Activated CD4-positive, alpha-beta T cell treated with anti-CD3 and anti-CD28 coated beads, Interleukin-2, amount 50 U/mL, for 24 hours (primary cell): ENCODE results near the gene DPY19L2.
"Not testable (repeated sequence)": the region's sequence is repeated elsewhere in the genome, so short reads cannot be mapped to it uniquely, and the experiment has no call there.

ENCODE experiments used
- DNase-seq, 2 donors: peaks; one replicate each; pipeline ENCODE4 v3.0.0-alpha.2; 2020; ENCODE audit warnings: low read depth in 1 of 2, low spot score in 1 of 2

The DPY19L2 gene

DNA sequence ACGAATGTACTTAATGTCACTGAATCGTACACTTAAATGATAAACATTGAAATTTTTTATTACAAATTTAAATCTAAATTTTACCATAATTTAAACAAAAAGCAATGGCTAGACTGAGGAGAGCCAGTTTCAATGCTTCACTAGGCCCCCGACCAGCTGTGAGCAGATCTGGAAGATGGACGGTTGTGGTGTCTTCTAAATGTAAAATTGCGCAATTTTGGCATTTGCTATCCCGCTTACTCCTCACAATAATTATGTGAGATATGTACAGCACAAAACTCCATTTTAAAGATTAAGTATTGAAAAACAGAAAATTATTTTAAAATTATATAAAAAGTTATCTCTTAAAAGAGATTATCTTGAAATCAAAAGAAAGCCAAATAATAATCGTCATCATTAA lies 5.3 kb downstream of the DPY19L2 start:
- not testable (repeated sequence) for DNase-seq

DNA sequence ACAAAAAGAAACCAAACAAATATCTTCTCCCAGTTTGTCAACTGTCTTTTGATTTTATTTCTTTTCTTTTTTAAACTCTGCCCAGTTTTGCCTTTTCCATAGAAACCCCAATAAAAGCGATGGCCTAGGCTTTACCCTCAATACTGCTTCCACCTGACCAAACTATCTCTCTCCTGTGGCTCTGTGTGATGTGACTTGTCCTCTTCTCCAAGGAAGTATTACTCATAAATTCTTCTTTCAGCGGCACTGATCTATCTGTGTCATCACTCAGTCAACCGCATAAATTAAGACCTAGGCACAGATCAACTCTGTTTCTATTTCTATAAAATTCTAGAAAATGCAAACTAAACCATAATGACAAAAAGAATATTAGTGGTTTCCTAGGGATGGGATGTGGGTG lies 9.8 kb downstream of the DPY19L2 start:
- DNase-seq = not testable (repeated sequence)

DNA sequence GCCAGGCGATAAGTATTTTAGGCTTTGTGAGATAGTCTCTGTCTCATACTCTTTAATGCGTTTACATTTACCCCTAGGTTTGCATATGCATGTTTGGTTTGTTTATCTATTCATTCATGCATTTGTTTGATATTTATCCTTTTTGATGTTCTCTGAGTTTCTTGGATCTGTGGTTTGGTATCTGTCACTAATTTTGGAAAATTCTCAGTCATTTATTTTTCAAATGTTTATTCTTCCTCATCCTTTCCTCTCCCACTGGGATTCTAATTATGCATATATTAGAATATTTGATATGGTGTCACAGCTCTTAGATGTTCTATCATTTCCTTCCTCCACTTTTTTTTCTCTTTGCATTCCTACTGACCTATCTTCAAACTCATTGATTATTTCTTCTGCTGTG lies 11.9 kb downstream of the DPY19L2 start:
- not testable (repeated sequence) for DNase-seq

DNA sequence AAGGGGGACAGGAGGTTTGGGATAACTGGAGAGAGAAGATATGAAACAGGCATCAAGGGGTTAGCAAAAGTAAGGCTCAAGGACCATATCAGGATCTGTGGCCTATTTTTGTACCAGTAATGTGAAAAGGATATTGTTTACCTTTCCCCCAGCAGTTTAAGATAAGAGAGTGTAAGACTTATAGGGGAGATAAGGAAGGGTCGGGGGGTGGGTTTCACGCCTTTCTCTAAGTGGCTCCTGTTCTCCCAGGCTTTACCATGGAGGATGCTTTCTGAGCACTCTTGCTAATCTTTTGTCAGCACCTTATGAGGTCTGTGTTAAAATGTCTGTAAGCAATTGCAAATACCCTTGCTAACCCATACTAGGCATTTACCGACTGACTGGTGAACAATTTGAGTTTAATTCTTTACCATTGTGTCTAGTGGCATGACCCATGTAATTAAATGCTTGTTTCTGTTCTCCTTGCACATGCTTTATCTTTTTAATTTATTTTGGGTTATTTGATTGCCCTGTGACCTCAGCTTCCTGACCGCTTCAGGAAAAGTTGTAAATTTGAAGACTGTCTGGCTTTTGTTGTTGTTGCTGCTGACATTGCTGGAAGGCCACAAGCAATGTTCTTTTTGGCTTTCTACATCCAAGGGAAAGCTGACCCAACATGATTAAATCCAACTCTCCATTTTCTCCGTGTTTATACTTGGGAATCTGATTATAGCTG lies 12.6 kb downstream of the DPY19L2 start:
- not testable (repeated sequence) for DNase-seq

DNA sequence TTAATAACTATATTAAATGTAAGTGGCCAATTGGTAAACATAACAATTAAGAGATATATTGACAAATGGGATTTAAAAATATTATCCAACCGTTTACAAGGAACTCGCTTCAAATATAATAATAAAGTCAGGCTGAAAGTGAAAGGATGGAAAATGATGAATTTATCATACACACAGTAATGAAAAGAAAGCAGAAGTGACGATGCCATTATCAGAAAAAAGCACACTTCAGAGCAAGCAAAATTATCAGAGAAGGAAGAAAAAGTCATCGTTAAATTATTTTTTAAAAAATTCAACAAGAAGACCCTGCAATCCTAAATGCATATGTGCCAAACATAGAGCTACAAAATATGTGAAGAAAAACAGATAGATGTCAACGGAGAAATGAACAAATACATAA lies 13.8 kb downstream of the DPY19L2 start:
- DNase-seq = not testable (repeated sequence)

DNA sequence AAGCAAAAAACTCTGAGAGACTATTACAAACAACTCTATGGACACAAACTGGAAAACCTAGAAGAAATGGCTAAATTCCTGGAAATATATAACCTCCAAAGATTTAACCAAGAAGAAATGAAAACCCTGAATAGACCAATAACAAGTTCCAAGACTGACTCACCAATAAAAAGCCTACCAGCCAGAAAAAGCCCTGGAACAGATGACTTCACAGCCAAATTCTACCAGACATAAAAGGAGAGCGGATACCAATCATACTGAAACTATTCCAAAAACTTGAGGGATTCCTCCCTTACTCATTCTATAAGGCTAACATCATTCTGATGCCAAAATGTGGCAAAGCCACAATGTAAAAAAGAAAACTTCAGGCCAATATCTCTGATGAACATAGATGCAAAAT lies 18.8 kb downstream of the DPY19L2 start:
- DNase-seq = not testable (repeated sequence)

DNA sequence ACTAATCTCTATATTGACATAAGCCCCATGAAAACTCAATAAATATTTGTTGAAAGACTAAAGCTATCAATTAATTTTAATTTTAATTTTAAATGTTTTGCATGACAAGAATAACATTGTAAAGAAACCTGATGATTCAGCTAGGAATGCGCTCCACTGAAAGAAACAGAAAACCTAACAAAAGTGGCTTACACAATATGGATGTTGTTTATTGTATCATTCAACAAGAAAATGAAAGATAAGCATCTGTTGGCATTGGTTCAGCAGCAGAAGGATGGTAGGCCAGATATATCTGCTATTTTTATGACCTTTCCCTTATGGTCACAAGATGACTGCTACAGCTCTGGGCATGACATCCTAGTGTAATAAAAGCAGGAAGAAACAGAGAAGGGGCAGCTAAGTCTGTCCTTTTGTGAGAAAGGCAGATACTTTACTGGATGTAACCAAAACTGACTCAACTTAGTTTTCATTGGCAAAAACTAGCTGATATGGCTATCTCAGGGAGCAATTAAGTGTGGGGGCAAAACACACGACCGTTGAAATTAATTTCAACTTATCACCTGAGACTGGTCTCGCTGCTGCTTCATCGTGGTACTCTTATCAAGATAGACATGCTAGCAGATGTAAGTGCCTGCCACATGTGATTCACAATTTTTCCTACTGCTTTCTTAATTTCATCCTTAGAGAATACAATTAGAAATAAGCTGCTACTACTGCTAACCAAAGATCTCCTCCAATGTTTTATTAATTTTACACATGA lies 24.7 kb downstream of the DPY19L2 start:
- not testable (repeated sequence) for DNase-seq

DNA sequence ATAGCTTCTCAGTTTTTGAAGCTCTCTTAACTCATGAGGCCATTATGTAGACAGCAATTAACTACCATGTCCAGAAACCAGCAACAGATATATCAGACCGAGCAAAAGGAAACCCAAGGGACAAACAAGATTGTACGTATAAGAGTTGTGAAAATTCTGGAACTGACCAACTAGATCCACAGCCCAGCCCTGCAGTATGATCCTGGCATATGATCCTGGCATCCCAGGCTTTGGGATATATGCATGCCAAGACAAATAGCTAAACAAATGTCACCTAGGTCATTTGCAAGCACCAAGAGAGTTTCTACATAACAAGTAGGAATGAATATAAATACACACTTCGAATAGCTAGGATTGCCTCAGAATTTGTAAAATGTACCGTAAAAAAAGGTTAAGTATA lies 44.0 kb downstream of the DPY19L2 start:
- DNase-seq = not testable (repeated sequence)

DNA sequence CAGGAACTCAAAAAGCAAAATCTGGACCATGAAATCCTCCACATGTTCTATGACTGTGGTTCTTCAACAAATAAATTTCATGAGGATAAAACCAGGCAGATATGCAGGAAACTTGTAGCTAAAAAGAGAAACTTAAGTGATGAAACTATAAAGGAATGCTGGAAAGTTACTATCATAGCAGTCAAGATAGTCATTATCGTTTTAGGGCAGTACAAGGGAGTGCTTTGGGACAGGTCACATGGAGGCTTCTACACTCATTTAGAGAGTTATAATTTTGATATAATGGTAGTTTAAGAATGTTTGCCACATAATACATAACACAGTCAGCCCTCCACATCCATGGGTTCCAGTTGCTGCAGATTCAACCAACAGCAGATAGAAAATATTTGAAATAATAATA lies 52.7 kb downstream of the DPY19L2 start:
- DNase-seq = not testable (repeated sequence)

DNA sequence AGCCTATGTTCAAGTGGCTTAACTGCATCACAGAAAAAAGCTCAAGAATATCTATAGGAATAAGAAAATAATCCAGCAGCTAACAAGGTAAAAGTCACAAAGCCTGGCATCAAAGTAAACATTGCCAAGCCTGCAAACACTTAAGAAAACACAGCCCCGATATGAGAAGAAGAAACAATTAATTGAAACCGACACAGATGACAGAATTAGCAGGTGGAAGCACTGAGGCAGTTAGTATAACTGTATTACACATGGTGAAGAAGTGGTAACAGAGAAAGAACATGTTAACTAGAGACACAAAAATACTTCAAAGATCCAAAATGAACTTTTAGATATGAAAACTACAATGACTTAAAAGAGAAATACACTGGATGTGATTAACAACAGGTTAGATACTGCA lies 57.0 kb downstream of the DPY19L2 start:
- DNase-seq = not testable (repeated sequence)

DNA sequence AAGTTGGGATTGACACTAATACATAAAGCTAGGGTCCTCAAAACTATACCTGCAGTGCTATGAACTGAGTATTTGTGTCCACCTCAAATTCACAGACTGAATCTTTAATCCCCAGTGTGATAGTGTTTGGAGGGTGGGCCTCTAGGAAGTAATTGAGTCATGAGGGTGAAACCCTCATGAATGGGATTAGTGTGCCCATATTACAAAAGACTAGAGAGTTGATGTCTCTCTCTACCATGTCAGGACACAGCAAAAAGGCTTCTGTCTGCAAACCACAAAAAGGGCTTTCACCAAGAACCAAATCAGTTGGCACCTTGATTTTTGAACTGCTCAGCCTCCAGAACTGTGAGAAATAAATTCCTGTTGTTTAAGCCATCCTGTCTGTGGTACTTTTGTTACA lies 59.0 kb downstream of the DPY19L2 start:
- not testable (repeated sequence) for DNase-seq

DNA sequence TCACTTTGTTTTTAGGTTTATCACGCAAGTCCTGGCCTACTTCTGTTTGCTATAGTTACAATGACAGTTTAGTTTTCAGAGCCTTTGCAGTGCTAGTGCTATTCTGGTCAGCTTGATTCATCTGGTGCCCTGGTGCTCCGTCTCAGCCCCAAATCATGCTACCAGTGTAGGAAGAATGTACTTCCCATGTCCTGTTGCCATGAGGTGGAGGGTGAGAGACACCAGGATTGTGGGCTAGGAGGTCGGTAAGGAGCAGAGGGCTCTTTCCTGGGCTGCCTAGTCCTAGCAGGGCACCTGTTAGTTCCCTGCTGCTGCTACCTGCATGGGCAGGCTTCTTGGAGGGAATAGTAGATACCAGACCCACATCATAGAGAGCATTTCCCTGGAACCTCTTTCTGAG lies 63.3 kb downstream of the DPY19L2 start:
- DNase-seq = not testable (repeated sequence)

DNA sequence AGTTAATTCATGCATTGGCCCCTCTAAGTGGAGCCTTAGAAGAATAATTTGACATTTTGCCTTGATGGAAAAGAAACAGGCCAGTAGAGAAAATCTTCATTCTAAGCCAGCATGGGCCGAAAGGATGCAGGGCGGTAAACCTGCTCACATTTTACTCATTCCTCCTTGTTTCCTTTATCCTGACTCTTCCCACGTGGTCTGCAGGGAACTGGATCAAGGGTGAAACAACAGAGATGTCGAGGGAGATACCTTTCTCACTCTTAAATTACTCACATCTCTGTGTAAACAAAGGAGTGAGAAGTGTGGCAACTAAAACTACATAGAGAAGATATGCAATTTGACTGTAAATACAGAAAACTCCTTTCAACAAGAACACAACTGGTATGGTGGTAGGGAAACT lies 73.5 kb downstream of the DPY19L2 start:
- not testable (repeated sequence) for DNase-seq

DNA sequence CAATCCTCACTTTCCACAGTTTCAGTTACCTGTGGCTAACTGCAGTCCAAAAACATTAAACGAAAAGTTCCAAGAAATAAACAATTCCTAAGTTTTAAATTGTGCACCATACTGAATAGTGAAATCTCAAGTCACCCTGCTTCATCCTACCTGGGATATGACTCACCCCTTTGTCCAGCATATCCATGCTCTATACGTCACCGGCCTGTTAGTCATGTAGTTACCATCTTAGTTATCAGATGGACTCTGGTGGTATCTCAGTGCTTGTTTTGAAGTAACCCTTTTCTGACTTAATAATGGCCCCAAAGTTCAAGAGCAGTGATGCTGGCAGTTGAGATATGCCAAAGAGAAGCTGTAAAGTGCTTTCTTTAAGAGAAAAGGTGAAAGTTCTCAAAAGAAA lies 83.9 kb downstream of the DPY19L2 start:
- DNase-seq = not testable (repeated sequence)

DNA sequence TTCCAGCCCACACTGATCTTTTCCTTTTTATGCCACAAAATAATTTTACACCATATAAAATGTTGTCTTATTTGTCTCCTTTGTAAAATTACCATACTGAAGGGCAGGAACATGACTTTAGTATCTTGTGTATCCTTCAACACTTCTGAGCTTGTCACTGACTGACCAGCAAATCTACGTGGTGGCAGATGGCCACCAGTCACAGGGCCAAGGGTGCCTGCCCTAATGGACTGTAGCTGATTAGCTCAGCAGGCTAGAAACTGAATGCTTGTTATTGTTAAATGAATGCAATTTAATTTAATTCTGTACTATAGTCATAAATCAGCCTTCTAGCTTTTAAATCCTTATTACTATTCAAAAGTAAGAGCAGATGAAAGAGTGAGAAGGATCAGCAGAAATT lies 85.0 kb downstream of the DPY19L2 start:
- DNase-seq = not testable (repeated sequence)

DNA sequence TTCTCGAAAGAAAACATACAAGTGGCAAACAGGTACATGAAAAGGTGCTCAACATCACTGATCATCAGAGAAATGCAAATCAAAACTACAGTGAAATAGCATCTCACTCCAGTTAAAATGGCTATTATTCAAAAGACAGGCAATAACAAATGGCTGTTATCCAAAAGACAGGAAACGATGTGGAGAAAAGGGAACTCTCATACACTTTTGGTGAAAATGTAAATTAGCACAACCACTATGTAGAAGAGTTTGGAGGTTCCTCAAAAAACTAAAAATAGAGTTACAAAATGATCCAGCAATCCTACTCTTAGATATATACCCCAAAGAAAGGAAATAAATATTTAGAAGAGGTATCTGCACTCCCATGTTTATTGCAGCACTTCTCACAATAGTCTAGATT lies 90.7 kb downstream of the DPY19L2 start:
- DNase-seq = not testable (repeated sequence)

DNA sequence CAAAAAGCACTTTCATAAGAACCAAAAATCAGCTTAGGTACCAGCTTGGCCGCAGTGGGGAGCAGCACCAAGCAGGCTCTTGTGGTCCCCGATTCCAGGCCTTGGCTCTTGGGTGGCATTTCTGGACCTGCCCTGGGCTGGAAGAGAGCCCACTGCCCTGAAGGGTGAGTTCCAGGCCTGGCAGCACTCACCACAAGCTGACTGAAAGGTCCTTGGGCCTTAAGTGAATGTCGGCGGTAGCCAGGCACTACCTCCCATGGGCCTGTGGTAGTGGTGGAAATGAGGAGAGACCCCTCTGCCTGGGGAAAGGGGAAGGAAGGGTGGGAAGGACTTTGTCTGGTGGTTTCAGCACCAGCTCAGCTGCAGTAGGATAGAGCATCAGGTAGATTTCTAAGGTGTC lies 96.3 kb downstream of the DPY19L2 start:
- not testable (repeated sequence) for DNase-seq

DNA sequence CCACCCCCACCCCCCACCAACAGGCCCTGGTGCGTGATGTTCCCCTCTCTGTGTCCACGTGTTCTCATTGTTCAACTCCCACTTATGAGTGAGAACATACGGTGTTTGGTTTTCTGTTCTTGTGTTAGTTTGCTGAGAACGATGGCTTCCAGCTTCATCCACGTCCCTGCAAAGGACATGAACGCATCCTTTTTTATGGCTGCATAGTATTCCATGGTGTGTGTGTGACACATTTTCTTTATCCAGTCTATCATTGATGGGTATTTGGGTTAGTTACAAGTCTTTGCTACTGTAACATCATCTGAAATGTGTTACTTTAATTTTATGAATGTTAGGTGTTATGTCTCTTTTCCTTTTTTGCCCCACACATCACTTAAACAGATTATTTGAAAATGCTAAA lies 109.8 kb downstream of the DPY19L2 start:
- not testable (repeated sequence) for DNase-seq

DNA sequence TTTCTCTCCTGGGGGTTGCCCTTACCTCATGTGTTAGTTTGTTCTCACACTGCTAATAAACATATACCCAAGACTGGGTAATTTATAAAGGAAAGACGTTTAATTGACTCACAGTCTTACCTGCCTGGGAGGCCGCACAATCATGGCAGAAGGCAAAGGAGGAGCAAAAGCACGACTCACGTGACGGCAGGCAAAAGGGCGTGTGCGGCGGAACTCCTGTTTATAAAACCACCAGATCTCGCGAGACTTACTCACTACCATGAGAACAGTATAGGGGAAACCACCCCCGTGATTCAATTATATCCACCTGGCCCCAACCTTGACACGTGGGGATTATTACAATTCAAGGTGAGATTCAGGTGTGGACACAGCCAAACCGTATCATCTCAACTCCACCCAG lies 116.9 kb downstream of the DPY19L2 start:
- DNase-seq = not testable (repeated sequence)

DNA sequence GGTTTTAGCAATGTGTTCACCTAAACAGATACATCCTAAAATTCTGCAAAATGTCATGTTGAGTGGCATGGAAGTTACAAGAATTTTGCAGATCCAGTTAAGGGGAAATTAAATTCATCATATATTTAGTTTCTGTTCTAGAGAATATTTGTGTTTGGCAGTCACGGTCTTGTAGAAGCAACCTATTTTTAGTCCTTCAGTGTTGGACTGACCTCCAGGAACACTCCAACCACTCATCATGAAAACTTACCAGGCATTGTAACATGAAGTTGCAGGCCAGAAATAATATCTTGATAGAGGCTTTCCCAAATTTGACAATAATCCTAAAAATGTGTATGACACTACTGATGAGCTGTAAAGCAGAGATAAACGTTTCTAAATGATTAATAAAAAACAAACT lies 119.3 kb downstream of the DPY19L2 start:
- not testable (repeated sequence) for DNase-seq

DNA sequence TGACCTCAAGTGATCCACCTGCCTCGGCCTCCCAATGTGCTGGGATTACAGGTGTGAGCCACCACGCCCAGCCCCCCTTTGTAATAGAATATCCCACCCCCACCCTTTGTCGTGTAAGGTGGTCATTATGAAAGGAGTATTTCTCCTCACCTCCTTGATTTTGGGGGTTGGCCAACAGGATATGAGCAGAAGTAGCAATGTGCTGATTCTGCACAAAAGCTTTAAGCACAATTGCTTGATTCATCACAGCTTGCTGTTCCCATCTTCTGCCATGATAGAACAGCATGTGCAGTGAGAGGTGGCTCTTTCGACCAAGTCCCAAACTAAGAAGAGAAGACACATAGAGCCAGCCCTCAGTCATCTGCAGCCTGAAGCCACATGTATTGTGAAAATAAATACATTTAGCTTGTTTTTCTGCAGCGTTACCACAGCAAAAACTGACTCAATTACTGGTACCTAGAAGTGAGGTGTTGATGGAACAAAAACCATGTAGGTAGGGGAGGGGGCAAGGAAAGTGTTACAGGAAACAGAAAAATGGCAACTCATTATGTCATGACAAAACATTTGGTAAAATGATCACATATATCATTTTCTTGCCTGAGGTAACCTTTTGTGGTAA lies 122.9 kb downstream of the DPY19L2 start:
- not testable (repeated sequence) for DNase-seq

DNA sequence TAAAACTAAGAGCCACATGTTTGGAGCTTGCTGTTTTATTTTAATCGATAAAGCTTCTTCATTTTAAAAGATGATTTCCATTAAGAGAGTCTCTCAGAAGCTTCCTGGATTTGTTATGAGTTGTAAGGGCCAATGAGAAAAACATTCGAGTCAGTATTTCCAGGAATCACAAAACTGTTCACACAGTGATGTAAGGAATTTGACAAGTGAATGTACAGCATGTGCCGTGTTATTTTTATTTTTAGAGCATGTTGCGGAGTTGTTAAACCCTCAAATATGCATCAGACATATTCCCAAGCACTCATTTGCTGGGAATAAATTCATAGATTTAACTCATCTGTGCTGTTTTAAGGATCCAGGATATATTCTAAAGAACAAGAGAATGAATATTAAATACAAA lies 129.6 kb downstream of the DPY19L2 start:
- DNase-seq = not testable (repeated sequence)
